K562 (cell line): ENCODE data around the gene TARBP1. TPM values are rescaled to one million over a fixed set of nuclear protein-coding genes. Genes with fewer than 3 reads are reported as not detected.

Experiments used
- ARID3B ChIP-seq: fragments of 250-450 bp; sonication (Bioruptor Pico); IDR thresholded peaks from 2 replicates; pipeline ENCODE4 v1.4.0; 2020; ENCODE audit warnings: borderline replicate concordance
- ASH1L ChIP-seq: fragments of 450-650 bp; IDR thresholded peaks from 2 replicates; pipeline ENCODE4 v1.6.1; 2018; ENCODE audit warnings: borderline replicate concordance, mild to moderate bottlenecking, low read depth; ENCODE audit not compliant: partially characterized antibody
- CHD7 ChIP-seq: fragments of 200-600 bp; sonication (generic); IDR thresholded peaks from one replicate; pipeline ENCODE4 v1.6.1; 2012; ENCODE audit warnings: mild to moderate bottlenecking, low read depth, low read length, inconsistent platforms
- MLX ChIP-seq, 2 experiments: fragments of 450-650 bp in 1 of 2; sonication (generic) in 1 of 2; formaldehyde crosslinking; conservative IDR thresholded peaks; 2 replicates each; pipeline versions ENCODE4 v1.4.0 to v1.8.1; 2020 to 2022; ENCODE audit warnings: mild to moderate bottlenecking in 1 of 2, missing genetic modification reagents in 1 of 2
- NFATC3 ChIP-seq: fragments of 450-650 bp; IDR thresholded peaks from 2 replicates; pipeline ENCODE4 v1.6.1; 2017; ENCODE audit warnings: mild to moderate bottlenecking
- NR1H2 ChIP-seq: sonication (generic); formaldehyde crosslinking; IDR thresholded peaks from 2 replicates; pipeline ENCODE4 v1.4.0; 2020; ENCODE audit warnings: mild to moderate bottlenecking, missing genetic modification reagents
- SIRT6 ChIP-seq: IDR thresholded peaks from one replicate; pipeline ENCODE4 v1.6.1; 2012; ENCODE audit warnings: low read depth, mild to moderate bottlenecking, control low read depth, inconsistent platforms, low read length, moderate library complexity
- SNAPC5 ChIP-seq: fragments of 250-450 bp; sonication (Bioruptor Pico); IDR thresholded peaks from 2 replicates; pipeline ENCODE4 v1.8.0; 2021; ENCODE audit warnings: moderate library complexity, mild to moderate bottlenecking, inconsistent platforms
- YY1 ChIP-seq, 3 experiments: IDR thresholded peaks; 2 replicates each; pipeline ENCODE4 v1.6.1; 2011; ENCODE audit warnings: low read length in 2 of 3, mild to moderate bottlenecking in 2 of 3, moderate library complexity in 2 of 3, borderline replicate concordance in 1 of 3, control low read depth in 1 of 3, low read depth in 1 of 3; ENCODE audit not compliant: insufficient read depth in 3 of 3, insufficient replicate concordance in 2 of 3, control insufficient read depth in 1 of 3, insufficient read length in 1 of 3; ENCODE audit errors: extremely low read depth in 1 of 3
- ZKSCAN1 ChIP-seq: fragments of 150-350 bp; IDR thresholded peaks from 2 replicates; pipeline ENCODE4 v1.6.1; 2016; ENCODE audit warnings: low read depth, low read length
- ZNF133 ChIP-seq: fragments of 250-450 bp; sonication (Bioruptor Pico); IDR thresholded peaks from 2 replicates; pipeline ENCODE4 v1.4.0; 2020; ENCODE audit warnings: mild to moderate bottlenecking
- ZNF282 ChIP-seq: sonication (generic); formaldehyde crosslinking; IDR thresholded peaks from 2 replicates; pipeline ENCODE4 v1.8.1; 2023; ENCODE audit warnings: missing genetic modification reagents
- ZNF764 ChIP-seq: fragments of 250-450 bp; sonication (Bioruptor Pico); IDR thresholded peaks from 2 replicates; pipeline ENCODE4 v1.4.0; 2020; ENCODE audit warnings: low read depth, mild to moderate bottlenecking, moderate library complexity
- polyA plus RNA-seq, 8 experiments: library from polyadenylated mRNA; depleted of rRNA in 4 of 8; stranded (reverse) in 5 of 8; unstranded in 3 of 8; fragments of >200 nt; fragmentation: Nextera tagmentation in 2 of 8; fragmentation: Illumina TruSeq in 1 of 8; extraction: Ambion mirVana in 2 of 8; extraction: Trizol in 1 of 8; gene quantifications; 2 replicates each; pipeline versions ENCODE4 v1.2.1 to v1.2.3, GENCODE V29; 2011 to 2014; ENCODE audit warnings: inconsistent platforms in 1 of 8, missing spikeins in 1 of 8
- total RNA-seq, 7 experiments: library from RNA; depleted of rRNA in 6 of 7; stranded (reverse); fragments of >200 nt in 6 of 7; fragmentation: Illumina TruSeq in 2 of 7; extraction: Trizol in 2 of 7; gene quantifications; 2 replicates each; pipeline versions ENCODE4 v1.2.1 to v1.2.3, GENCODE V29; 2011 to 2021; ENCODE audit warnings: low replicate concordance in 1 of 7

TARBP1 gene
- total and polyA plus RNA-seq, 9 of the 15 experiments (the other 6 are each of a cell fraction or from before 2014, with no cell fraction given): 8.8 to 48.0 (median 22.9) TPM

- TF ChIP-seq CHD7 (no peak), MLX (CRISPR knock-in tag; conservative IDR thresholded peaks at IDR 0.05) (no peak), ZNF282 (CRISPR knock-in tag) (no peak), SIRT6 (no peak), ZNF764 (no peak), ASH1L (no peak), ZNF133 (CRISPR knock-in tag) (no peak), SNAPC5 (CRISPR knock-in tag) (no peak), ZKSCAN1 (no peak), YY1 (IDR thresholded peaks at IDR 0.05; ENCODE audit: borderline replicate concordance in 1 of 3, control insufficient read depth in 1 of 3, extremely low read depth in 1 of 3, insufficient read depth in 3 of 3, insufficient read length in 1 of 3, insufficient replicate concordance in 2 of 3, low read depth in 1 of 3, low read length in 2 of 3) (peak; percentile 23 to 83 (median 29)), NFATC3 (no peak), NR1H2 (CRISPR knock-in tag) (no peak), ARID3B (CRISPR knock-in tag) (no peak)
Observed at GRCh38 chr1:234361102-234361603, 117.8 kb downstream of the TARBP1 start (continued).
